Hypothalamus (tissue), 51 donors: Measurements from ENCODE around the gene SLC6A3.
A peak's percentile ranks its signal among the peaks of the same experiment; 100 is the strongest.

Source experiments
- DNase-seq, 51 donors: peaks; one replicate each; lab custom pipeline; 2025; lab: John Stamatoyannopoulos, UW

Gene SLC6A3

GRCh38 chr5:1392261-1392660 is 53.0 kb downstream of the SLC6A3 start:
- no peak for DNase-seq

GRCh38 chr5:1391691-1392090 is 53.5 kb downstream of the SLC6A3 start:
- no peak for DNase-seq

GRCh38 chr5:1390861-1391600 is 54.2 kb downstream of the SLC6A3 start:
- DNase-seq = peak in 1 of 51 donors; percentile 9

GRCh38 chr5:1390333-1390732 is 54.9 kb downstream of the SLC6A3 start:
- no peak for DNase-seq

GRCh38 chr5:1388383-1388967 is 56.8 kb downstream of the SLC6A3 start:
- no peak for DNase-seq

- DNase-seq = no peak
Measured at GRCh38 chr5:1387876-1388275, 57.4 kb downstream of the SLC6A3 start.

- DNase-seq = peak in 1 of 51 donors; percentile 22
Measured at GRCh38 chr5:1387059-1387755, 58.0 kb downstream of the SLC6A3 start.

GRCh38 chr5:1386274-1386717 is 58.9 kb downstream of the SLC6A3 start:
- peak in 31 of 51 donors; percentile 18 to 66 (median 40) for DNase-seq

GRCh38 chr5:1385395-1386273 is 59.6 kb downstream of the SLC6A3 start:
- peak in 50 of 51 donors; percentile 17 to 85 (median 58) for DNase-seq

GRCh38 chr5:1384521-1384920 is 60.7 kb downstream of the SLC6A3 start:
- no peak for DNase-seq

GRCh38 chr5:1383886-1384401 is 61.3 kb downstream of the SLC6A3 start:
- DNase-seq = no peak

GRCh38 chr5:1383344-1383743 is 61.9 kb downstream of the SLC6A3 start:
- DNase-seq = no peak

- DNase-seq = no peak
Measured at GRCh38 chr5:1382248-1382700, 63.0 kb downstream of the SLC6A3 start.

- DNase-seq = no peak
Measured at GRCh38 chr5:1381370-1382247, 63.6 kb downstream of the SLC6A3 start.

GRCh38 chr5:1380910-1381309 is 64.3 kb downstream of the SLC6A3 start:
- peak in 1 of 51 donors; percentile 14 for DNase-seq

GRCh38 chr5:1380011-1380817 is 65.0 kb downstream of the SLC6A3 start:
- DNase-seq = peak in 22 of 51 donors; percentile 5 to 64 (median 16)

GRCh38 chr5:1378866-1379659 is 66.2 kb downstream of the SLC6A3 start:
- DNase-seq = peak in 1 of 51 donors; percentile 8

GRCh38 chr5:1378096-1378495 is 67.1 kb downstream of the SLC6A3 start:
- DNase-seq = no peak
